Measurements from ENCODE around the gene PRKN.
"Not testable (repeated sequence)": the region's sequence is repeated elsewhere in the genome, so short reads cannot be mapped to it uniquely, and the experiment has no call there.

PRKN gene

DNA sequence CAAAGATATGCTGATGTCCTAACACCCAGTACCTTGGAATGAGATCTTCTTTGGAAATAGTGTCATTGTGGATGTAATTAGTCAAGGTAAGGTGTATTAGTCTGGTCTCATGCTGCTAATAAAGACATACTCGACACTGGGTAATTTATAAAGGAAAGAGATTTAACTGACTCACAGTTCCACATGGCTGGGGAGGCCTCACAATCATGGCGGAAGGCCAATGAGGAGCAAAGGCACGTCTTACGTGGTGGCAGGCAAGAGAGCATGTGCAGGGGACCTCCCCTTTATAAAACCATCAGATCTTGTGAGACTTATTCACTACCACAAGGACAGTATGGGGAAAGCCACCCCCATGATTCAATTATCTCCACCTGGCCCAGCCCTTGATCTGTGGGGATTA lies 1231.3 kb downstream of the PRKN start:
- not testable (repeated sequence) for DNase-seq (ENCODE audit: low read depth in 2 of 2)

DNA sequence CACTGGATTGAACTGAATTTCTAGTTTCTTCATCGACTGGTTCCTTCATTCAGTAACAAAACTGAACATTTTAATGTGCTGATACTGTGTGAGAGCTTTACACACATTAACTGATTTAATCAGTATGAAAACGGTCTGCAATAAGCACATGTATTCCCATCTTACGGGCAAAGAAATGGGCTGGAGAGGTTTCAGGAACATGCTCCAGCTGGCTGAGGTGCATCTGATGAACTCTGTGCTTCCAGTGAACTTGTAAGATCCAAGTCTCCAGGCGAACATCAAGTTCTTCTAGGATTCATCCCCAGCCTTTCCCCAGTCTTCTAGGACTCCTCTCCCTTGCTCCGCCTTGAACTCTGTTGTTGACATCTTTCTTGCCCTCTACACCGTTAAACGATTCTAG lies 1233.0 kb downstream of the PRKN start:
- no peak for DNase-seq (ENCODE audit: low read depth in 2 of 2)

DNA sequence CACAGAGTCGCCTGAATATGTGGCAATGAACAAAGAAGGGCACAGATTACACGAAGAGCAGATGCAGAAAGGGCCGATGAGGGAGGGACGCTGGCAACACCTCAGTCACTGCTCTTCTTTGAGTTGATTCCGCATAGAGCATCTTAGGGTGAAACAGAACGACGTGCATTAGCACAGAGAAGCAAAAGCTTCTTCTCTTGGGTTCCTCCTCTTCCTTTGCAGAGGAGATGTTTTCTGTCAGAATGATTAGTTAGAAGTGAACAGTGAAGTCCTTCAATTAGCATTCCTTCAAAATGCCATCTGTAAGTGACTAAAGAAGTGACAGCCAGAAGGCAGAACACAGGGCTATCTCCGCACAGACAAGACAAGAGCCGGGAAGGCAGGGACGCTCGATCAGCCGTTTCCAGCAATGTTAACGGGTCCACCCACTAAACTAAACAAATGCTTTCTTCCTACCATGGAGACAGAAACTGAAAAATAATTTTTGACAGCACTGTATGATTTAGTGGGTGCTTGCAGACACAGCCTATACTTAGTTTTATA lies 1233.9 kb downstream of the PRKN start:
- DNase-seq (ENCODE audit: low read depth in 2 of 2): no peak

DNA sequence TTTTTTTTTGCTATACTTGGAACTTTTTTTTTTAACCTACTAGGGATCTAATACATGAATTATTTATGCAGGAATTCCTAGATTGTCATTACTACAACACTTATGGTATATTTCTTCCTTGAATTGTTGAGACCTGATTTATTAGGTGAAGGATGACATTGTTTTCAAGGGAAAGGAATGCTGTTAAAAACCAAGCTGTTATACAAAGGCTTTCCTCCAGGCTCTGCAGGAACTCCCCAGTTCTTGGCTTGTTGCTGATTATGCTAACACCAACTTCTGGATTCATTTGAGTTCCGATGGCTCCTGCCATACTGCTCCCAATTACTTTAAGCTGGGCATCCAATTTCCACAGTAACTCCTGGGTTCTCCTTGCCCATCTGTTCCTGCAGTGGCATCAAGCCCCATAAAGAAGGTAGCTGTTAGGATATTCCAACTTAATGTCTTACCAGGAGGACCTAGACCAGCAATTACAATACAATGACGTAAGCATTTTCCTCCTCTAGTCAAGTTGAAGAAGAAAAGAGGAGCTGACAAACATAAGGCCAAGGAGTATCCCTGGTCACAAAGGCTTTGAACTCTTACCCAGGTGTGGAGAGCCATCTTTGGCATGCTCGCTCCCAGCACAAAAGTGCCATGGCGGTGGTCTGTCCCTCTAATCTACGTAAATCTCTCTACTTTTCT lies 1237.8 kb downstream of the PRKN start:
- no peak for DNase-seq (ENCODE audit: low read depth in 2 of 2)

DNA sequence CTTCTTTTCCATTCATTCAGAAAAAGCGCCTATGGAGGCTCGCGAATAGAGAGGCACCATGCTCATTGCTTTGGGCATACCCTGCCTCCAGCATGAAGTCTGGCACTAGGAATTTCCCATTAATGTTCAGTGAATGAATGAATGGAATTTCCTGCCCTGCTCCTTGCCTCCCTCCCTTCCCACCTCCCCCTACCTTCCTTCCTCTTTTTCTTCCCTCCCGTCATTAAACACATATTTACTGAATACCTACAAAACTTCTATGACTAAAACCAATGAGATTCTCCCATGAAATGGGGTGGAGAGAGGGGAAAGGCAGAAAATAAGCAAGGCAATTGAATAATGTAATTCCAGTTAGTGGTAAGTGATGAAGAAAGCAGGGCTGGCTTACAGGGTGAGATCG lies 1239.9 kb downstream of the PRKN start:
- DNase-seq (ENCODE audit: low read depth in 2 of 2): no peak

DNA sequence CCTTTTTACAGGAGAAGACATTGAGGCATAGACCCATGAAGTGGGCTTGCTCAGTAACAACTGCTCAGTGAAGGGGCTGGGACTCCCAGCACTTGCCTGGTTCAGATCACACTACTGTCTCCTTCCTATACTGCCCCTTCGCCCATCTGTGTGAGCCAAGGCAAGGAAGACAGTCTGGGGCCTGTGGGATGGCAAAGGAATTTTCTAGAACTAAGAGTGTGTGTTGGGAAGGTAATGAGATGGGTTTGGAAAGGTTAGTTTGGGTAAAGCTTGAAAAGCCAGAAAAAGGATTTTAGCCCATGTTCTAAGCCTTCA lies 1240.4 kb downstream of the PRKN start:
- no peak for DNase-seq (ENCODE audit: low read depth in 2 of 2)

DNA sequence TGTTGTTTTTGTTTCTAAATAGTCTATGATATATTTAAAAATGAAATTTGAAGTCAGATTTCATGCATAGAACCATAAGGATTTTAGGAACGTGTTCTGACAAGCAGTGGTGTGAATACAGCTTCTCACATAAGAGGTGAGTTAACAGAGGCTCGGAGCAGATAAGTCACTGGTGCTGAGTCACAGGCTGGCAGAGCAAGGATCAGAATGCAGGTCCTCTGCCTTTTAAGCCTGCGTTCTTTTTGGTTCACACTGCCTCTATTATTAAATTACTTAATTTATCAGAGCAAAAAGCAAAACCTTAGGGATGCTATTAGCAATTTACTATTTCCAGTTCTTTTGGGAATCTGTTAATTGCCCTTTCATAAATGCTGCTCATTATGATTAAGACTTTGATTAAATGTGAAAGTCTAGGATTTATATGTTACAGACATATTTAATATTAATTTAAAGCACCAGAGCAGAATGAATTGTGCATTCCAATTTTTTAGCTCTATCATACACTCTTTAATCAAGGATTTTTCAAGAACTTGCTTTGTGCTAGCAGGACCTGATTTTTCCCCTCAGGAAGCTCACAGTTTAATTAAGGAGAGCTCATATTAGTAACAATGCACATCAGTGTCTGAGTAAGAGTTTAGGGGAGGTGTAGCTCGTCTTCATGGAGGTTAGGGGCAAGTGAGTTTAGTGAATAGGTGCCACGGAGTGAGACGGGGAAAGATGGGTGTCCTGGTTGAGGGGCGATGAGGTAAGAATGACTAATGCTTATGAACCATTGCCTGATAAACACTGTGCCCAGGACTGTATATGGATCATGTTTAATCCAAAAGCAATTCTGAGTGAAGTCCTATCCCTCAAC lies 1241.0 kb downstream of the PRKN start:
- no peak for DNase-seq (ENCODE audit: low read depth in 2 of 2)

DNA sequence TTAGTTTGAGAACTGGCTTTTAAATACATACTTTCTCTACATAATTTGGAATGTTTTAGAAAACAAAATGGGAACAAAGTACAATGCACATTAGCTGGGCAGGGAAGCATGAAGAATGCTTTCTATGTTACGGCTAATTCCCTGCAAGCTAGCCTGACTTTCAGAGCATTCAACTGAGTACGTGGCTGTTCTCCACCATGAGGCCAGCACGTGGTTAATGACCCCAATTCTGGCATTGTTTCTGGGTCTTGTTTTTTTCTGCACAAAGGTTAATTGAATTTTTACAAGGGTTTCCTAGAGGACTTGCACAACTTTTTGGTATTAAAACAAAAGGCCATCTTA lies 1245.1 kb downstream of the PRKN start:
- DNase-seq (ENCODE audit: low read depth in 2 of 2): no peak

DNA sequence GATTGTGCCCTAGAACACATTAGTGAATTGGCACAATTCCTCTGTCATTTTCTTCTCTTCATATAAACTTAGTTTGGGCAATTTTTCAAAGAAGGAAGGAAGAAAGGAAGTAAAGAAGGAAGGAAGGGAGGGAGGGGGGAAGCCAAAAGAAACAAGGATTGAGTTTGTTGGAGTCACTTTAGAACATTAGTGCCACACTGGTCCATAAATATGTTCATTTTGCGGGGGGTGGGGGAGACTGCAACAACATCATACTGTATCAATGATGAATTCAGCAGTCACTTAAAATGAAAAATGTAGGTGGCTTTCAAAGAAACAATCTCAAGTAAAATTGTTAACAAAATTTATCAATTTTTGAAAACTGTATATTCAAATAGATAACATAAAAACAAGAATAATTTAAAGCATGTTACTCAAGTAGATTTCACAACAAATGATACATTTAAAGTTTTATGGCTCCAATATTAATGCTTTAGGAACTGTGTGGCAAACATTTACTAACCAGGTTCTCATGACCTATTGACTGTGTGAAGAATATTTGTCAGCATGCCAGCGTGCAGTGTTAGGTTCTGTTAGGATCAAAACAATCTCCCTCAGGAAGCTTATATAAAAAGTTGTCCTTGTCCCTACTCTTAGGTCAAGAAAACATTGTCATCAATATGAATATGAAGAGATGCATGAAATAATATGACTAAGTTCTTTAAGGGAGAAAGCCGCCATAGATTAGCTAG lies 1245.6 kb downstream of the PRKN start:
- DNase-seq (ENCODE audit: low read depth in 2 of 2): no peak

DNA sequence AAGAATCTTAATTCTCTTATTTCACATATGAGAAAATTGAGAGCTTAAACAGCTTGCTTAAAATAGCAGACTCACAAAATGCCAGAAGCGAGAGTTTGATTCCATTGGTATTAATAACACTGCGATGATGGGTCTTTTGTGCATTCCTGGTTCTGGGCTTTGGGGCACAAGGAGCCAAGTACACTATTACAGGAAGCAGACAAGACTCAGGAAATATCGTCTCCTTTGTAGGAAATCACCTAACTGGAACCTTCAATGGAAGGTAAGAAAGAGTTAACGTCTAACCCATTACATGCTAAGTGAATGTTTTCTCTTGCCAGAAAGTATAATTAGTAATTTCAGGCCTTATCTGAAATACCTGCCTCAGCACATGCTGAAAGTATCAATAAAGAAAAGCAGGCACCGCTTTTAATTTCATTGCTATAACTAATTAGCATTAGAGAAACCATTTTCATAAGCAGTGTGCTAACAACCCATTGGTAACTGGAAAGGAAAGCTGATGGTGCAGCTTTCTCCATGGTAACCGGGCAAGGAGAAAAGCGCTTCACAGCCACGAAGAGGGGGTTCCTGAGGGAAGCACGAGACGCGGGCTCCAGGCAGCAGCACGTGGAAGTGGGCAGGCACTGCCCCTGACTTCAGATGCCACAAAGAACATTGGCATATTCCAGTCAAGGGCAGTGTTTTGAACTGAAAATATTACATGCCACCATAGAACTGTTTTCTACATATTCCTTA lies 1247.0 kb downstream of the PRKN start:
- no peak for DNase-seq (ENCODE audit: low read depth in 2 of 2)

DNA sequence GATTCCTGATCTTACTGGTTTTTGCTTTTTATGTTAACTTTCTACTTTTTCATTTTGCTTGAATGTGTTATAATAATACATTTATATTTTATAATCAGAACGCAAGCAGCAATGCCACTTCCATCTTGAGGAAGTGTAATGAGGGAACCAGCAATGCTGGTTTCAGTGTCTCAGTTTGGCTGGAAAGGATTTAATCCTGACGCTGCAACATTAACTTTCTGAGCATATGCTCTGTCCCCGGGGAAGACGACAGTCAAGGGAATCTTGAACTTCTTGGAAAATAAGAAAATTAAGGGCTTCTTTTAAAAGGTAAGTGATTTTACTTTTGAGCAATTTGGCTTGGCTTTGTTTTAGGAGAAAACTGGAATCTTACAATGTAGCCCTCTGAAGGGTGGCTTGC lies 1248.2 kb downstream of the PRKN start:
- no peak for DNase-seq (ENCODE audit: low read depth in 2 of 2)

DNA sequence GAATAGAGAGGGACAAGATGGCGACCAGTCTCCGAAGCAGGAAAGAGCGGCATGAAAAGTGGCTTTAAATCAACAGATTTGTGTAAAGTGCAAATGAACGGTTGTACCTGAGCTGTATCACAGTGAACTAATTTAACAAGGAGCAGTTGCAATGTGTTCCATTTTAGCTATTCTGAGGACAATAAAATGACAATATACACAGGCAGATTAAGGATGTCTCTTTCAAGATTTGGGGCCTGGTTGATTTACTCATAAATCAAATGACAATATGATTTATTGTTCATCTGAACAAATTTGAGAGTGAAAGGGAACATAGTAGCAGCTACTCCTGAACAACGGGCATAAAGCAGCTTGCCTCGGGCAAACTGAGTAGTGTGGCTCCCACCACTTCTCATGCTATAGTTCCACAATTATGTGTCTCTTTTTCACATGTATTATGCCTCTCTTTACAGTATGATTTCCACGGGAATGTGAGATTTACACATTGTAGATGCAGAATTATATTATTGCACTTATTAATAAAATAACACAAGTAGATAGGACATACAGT lies 1249.6 kb downstream of the PRKN start:
- no peak for DNase-seq (ENCODE audit: low read depth in 2 of 2)

DNA sequence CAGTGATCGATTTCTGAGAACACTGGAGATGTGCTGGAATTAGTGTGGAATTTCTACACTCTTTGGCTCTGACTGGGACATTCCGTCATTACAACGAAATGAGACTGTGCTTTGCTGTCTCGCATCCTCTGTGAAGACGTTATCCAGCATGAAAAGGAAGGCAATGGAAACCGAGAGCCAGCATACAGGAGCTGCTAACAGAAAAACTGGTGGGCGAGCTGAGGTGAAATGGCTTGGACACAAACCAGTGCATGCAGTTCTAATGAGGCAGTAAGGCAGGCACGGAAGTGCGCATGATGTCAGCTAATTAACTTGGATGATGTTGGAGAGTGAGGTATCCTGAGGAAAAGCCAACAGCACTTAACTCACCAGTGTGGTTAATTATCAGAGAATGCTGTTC lies 1250.9 kb downstream of the PRKN start:
- DNase-seq (ENCODE audit: low read depth in 2 of 2): no peak

DNA sequence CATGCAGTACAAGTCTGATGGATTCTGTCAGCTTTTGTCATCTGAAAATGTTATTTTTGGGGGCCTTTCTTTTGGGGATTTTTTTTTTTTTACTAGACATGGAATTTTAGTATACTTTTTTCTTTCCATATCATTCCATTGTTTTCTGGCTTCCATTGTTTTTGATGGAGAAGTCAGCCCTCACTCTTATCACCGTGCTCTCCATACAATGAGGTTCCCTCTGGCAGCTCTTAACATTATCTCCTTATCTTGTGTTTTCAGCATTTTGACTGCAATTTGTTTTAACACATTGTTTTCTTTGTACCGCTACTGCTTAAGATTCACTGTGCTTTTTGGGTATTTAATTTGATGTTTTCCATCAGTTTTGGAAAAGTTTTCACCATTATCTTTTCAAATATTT lies 1262.2 kb downstream of the PRKN start:
- DNase-seq (ENCODE audit: low read depth in 2 of 2): no peak

DNA sequence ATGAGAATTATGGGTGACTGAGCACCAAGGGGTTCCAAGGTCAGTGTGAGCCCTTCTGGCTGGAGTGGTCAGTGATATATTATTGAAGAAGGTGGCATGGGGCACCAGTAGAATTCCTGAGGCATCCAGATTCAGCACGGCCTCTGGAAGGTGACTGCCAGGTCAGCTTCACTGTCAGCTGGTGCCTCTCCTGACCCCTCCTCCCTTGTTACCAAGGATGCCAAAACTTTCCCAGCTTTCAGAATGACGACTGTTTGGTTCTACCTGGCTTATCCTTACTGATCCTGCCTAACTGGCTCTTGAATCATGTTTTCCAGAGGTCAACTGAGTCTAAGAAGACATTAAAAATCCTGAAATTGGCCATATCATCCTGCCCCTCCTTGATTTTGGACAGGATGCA lies 1264.5 kb downstream of the PRKN start:
- DNase-seq (ENCODE audit: low read depth in 2 of 2): no peak

DNA sequence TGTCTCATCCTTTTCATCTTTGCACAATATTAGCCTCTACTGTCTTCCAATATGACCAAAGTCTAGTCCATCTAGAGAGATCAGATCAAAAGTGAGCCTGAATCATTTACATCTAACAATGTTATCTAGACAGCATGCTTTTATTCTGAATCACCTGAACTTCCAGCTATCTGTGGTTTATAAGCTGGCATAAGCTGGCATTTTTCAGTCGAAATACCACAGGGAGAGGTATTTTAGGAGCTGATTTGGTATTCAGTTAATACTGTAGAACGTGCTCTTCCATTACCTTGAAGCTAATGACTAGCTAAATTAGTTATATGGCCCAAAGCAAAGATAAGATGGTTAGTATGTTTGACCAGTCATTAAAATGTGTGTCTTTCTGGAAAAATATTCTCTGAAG lies 1265.4 kb downstream of the PRKN start:
- no peak for DNase-seq (ENCODE audit: low read depth in 2 of 2)

DNA sequence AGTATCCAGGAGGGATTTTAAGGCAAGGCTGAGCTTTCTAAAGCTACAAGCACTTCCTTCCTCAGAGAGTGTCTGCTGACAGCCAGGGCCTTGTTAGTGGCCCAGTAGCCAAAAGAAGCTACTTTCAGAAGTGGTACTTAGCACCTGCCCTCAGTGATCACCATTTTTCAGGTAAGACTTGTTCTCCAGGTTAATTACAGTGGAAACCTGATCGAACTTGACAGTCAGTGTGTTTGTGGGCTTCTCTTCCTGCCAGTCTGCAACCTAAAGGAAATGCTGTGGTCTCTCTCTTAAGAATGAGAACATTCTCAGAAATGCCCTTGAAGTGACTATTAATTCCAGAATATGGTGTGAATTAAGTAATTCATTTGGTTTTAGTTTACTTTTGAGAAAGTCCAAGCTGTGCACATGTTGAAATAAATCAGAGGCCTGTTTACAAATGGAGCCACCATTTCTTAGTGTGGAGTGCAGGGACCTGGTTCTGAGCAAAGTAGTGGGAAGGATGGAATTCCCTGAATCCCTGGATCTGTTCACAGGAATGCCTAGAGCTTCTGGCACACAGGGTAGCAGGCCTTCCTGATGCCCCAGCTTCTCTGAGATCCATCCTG lies 1268.5 kb downstream of the PRKN start:
- DNase-seq (ENCODE audit: low read depth in 2 of 2): no peak

DNA sequence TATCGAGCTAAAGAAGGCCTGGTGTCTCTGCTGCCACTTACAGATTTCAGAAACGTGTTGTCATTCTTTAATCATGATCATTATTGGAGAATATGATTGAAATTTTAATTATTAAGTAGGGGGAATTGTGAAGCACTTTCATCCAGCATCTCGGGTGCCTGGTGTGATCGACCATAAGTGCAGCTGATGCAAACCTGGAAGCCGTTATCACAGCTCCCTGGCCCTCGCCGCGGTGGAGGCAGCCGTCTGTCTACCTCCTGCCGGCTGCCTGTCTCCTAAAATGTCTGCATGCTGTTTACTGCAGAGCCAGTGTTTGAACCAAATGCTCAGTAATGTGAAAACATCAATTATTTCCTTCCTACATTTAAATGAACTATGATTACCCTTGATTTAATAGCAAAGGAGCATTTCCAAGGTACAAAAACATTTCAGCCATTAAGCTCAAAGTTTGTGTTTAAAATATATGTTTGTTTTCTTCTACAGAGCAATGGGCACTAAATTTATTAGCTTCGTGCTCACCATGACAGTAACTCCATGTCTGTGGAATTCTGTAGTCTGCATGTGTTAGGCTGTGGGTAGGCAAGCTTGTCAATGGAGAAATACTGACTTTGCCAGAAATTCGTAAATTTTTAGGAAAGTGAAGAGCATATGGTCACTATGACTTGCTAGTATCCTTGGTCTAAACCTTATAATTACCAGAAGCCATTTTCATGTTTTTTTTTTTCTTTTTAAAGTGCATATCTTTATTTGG lies 1269.2 kb downstream of the PRKN start:
- no peak for DNase-seq (ENCODE audit: low read depth in 2 of 2)

DNA sequence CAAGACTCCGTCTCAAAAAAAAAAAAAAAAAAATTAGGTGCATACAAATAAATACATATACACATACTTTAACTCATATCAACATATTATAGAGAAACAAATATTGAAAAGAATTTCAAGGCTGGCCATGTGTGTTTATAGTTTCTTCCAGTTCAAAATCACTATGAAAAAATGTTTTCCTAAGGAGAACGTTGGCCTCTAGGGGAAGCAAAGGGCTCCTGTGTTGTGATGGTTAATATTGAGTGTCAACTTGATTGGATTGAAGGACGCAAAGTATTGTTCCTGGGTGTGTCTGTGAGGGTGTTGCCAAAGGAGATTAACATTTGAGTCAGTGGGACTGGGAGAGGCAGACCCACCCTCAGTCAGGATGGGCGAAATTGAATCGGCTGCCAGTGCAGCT lies 1271.7 kb downstream of the PRKN start:
- no peak for DNase-seq (ENCODE audit: low read depth in 2 of 2)

DNA sequence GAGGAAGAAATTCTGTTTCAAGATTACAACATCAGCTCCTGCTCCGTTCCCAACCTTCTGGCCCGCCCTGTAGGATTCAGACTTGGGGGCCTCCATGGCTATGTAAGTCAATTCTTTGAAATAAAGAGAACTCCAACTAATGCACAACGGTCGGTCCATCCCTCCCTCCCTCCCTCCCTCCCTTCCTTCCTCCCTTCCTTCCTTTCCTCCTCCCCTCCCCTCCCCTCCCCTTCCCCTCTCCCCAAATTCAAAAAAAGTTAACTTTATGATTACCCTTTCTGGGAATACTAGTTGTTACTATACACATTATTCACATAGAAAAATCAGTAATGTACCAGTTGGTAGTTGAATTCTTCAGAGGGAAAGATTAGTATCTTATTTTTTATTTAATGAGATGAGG lies 1274.0 kb downstream of the PRKN start:
- DNase-seq (ENCODE audit: low read depth in 2 of 2): no peak

DNA sequence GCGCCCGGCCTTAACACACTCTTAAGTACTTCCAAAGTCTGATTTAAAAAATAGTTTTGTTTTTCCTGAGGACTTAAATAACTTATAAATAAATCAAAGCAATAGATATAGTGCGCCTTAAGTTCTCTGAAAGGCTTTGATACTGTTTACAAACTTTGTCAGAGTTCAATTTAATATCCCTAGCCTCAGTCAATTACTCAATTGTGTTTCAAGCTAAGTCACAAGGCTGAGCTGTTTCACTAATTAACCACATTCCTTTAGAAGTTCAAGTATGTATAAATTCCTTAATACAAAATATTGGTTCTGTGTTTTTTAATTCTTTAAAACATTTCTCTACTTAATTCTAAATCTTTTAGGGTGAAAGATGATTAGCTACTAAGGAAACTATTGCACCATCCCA lies 1275.3 kb downstream of the PRKN start:
- no peak for DNase-seq (ENCODE audit: low read depth in 2 of 2)

Data from stimulated activated CD4-positive, alpha-beta T cell treated with anti-CD3 and anti-CD28 coated beads, Interleukin-1b, Interleukin-23, amount 100 ng/mL, for 1 hour (primary cell).